Cardiac septum (tissue), 1 donor: ENCODE measurements around the gene C14orf93. TPM values are rescaled to one million over a fixed set of nuclear protein-coding genes. Genes with fewer than 3 reads are reported as not detected.
"Not testable (repeated sequence)": the region's sequence is repeated elsewhere in the genome, so short reads cannot be mapped to it uniquely, and the experiment has no call there.

Experiments used
- DNase-seq: peaks from one replicate; pipeline ENCODE4 v3.0.0-alpha.2; 2020; ENCODE audit warnings: low spot score
- intact Hi-C: fragments of 100-400 bp; cut with DNase I; formaldehyde crosslinking; loops from one replicate; pipeline ENCODE4 v1.14.0; 2022
- total RNA-seq: library from RNA; stranded (reverse); fragmentation: NEBNext Ultra II Directional; extraction: Animal tissue kit (Norgen Biotek cat#: 25700); gene quantifications from one replicate; pipeline ENCODE4 v1.2.1, GENCODE V29; 2021
- donor health status: DM: no; HTN: no; CAD: no.

C14orf93 gene
- total RNA-seq, 1 donor from 2014 or later, result 3.7 TPM

- intact Hi-C loops, result no loop called here
- no peak for DNase-seq
These were observed 14.7 kb upstream of the C14orf93 start for GRCh38 chr14:23024612-23025075.

DNA sequence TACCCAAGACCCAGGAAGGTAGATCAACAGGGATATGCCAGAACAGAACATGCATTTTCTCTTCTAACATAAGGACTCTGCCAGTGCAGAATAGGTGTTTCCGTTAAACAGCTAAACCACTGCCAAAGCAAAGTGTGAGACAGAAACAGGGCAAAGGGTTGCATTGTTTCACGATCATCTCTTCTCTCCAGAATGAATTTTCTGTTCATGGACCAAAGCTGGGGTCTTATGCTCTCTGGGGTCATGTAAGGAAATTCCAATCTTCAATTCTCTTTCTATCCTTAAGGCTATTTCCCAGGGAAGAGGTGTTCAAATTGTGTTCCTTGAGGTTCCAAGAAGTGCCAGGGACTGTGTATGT, 13.8 kb upstream of the C14orf93 start:
- no peak for DNase-seq
- intact Hi-C loops, result no loop called here

DNA sequence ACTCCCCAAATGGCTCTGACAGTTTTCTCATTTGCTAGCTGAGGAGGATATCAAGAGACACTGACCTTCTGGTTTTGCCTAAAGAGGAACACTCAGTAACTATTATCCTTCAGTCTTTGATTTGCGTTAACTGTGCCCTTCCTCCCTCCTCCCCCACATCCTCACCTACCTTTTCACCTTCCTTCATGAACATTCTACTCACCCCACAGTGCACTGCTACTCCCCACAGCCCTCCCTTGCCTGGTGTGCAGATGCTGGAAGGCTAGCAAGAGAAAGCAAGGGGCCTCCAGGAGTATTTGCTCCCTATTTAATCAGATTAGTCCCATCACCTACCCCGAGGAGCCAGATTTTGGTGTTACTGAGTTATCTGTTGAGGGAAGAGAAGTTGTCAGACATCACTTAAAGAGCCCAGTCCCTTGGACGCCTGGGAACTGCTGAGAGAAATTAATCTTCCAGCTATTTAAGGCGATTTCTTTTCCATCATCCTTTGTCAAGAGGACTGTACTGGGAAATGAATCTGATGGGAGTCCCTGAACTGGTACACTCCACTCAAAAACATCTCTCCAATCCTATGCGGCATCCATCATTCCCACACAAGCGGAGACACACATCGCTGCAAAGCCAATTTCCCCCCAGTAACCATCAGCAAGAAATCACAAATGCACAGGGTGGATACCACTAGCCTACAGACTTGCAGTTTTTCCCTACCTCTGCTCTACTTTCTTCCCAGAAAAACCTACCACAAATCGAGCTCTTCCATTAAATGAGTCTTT, 13.3 kb upstream of the C14orf93 start:
- intact Hi-C loops, result no loop called here
- no peak for DNase-seq

GRCh38 chr14:23021889-23022442, 12.0 kb upstream of the C14orf93 start:
- intact Hi-C loops, result no loop called here
- no peak for DNase-seq

GRCh38 chr14:23021434-23021833, 11.5 kb upstream of the C14orf93 start:
- DNase-seq, result no peak
- intact Hi-C loops, result no loop called here

DNA sequence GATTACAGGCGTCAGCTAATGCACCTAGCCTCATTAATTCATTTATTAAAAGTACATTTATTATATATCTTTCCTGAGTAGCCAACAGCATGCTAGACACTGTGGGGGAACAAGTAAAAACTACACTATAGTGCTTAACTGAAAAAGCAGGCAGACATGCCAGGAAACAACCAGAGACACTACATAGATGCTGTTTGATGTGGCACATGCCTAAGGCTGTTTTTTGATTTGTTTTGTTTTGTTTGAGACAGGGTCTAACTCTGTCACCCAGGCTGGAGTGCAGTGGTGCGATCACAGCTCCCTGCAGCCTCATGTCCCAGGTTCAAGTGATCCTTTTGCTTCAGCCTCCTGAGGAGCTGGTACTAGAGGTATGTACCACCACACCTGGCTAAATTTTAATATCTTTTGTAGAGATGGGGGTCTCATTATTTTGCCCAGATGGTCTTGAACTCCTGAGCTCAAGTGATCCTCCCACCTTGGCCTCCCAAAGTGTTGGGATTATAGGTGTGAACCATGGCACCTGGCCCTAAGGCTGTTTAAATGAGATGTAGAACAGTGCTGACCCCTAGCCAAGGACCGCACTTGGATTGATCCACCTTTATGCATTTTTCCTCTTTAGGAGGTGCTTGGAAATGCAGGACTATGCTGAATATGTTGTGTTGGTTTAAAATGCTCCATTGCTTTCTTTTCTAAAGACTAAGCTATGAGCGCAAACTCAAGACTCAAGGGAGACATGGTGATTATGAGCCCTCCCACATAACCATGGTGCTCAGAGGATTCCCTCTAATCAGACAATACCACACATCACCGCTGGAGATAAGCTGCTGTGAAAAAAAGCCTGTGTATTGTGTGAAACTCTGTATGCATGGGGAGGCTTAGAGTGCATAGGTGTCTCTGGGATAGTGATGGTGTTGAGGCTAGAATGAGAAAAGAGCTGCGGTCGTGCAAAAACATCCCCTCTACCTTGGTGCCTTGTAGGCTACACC, 10.5 kb upstream of the C14orf93 start:
- intact Hi-C loops, result no loop called here
- DNase-seq, result no peak

DNA sequence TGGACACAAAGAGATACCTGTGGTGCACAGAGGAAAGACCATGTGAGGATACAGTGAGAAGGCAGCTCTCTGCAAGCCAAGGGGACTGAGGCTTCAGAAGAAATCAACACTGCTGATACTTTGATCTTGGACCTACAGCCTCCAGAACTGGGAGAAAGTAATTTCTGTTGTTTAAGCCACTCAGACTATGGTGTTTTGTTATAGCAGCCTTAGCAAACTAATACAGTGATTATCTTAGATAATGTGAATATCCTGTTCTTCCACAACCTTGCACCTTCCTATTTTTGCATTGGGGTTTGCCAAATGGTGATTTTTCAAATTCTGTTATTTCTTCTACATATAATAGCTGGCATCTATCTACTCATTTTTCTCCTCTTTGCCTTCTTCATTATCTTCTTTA, 8.2 kb upstream of the C14orf93 start:
- no peak for DNase-seq
- intact Hi-C loops, result no loop called here

DNA sequence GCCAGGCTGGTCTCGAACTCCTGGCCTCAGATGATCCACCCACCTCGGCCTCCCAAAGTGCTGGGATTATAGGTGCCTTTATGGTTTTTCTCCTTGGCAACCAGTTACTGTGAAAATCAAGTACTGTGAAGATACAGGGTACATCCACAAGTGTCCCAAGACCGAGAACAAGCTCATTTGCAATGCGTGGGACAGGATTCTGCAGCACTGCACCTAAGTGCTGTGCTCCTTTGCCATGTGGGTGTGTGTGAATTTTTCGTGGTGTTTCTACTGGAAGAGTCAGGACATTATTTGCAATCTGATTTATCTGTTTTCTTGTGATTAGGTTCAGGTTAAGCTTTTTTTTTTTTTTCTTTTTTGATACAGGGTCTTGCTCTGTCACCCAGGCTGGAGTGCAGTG, 7.1 kb upstream of the C14orf93 start:
- intact Hi-C loops, result no loop called here
- DNase-seq, result no peak

DNA sequence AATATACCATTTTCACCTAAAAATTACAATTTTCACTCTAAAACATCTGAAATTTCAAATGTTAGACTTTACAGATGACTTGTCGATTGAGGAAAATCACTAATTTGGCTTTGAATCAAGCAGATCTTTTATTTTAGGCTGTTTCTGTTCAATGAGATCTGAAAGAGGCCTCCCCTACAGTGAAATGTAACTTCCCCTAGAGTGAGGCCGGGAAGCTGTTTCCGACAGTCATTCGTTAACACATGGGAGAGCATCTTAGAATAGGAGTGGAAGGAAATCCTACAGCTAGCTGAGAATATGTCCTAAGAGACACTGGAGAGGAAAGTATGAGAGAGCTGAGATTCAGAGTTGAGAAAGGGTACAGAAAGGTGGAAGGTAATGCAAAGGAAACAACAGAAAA, 5.7 kb upstream of the C14orf93 start:
- no peak for DNase-seq
- intact Hi-C loops, result no loop called here

DNA sequence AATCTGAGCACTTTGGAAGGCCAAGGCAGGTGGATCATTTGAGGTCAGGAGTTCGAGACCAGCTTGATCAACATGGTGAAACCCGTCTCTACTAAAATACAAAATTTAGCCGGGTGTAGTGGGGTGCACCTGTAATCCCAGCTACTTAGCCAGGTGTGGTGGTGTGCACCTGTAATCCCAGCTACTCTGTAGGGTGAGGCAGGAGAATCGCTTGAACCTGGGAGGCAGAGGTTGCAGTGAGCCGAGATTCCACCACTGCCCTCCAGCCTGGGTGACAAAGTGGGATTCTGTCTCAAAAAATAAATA, 3.8 kb upstream of the C14orf93 start:
- DNase-seq, intact Hi-C loops: not testable (repeated sequence)

DNA sequence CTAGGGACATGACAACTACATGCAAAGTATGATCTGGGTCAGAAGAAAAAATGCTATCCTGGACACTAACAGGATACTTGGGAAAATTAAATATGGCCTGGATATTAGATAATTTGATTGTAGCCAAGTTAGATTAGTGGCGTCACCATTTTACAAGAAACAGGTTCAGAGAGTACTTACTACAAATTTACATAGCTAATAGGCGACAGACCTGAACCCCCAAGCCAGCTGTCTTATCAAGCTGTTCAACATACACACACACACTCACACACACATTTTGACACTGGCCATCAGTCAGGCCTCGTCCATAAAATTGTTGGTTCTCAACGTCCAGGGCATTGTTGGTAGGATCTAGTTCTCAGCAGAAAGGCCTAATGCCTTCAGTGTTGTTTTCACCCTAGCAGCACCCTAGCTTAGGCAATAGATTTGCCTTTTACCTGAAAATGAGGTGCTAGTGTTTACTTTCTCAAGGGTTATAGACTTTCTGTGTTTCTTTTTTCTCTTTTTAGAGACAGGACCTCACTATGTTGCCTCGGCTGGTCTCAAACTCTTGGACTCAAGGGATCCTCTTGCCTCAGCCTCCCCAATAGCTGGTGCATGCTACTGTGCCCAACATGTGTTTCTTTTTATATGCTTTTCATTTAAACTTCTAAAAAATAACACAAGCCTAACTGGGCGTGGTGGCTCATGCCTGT, 3.3 kb upstream of the C14orf93 start:
- DNase-seq, result no peak
- intact Hi-C loops, result no loop called here

GRCh38 chr14:23009483-23009938, 432 bp downstream of the C14orf93 start:
- DNase-seq, result no peak
- intact Hi-C loops, result loop anchor here (5.0 kb wide), 1 partner anchor 48 kb away; the partner anchor contains the start of gene CDH24

- intact Hi-C loops, result loop anchor here (5.0 kb wide), 1 partner anchor 48 kb away; the partner anchor contains the start of gene CDH24
- DNase-seq, result no peak
These were observed 1.1 kb downstream of the C14orf93 start for GRCh38 chr14:23008831-23009230.

DNA sequence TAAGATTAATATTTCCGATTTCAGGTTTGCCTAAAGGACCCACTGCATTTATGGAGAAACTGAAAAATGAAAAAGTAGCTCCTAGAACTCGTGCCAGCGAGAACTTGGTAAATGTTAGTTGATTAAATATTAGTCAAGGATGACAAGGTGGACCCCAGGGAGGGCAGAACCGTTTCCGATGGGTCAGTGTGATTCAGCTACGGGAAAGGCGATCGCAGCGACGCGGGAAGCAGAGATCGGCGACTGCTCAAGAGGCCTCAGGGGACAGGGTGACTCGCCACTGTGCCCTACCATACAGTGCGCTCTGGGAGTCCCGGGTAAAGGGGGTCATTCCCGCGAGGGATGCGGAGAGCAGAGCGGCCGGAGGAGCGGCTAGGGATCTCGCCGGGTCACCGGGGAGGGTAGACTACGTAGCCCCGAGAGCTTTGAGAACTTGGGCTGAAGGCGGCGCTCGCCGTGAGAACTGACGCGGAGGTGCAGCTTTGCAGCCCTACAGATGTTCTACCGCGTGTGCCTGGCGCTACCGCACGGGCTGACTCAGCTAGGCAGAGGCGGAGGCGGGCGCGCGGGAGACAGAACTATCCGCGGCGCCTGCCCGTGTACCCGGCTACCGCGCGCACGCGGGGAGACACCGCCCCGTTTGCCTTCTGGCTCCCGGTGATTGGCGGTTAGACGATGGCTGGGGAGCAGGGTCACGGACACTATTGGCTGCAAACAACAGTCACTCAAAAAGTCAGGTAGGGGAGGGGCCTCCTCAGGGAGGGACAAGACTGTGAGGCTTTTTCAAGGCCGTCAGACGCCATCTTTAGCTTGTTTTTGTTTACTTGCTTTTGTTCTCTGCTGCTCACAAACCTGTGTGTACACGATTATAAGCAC, 3.2 kb downstream of the C14orf93 start:
- intact Hi-C loops, result loop anchor here (5.0 kb wide), 1 partner anchor 51 kb away; the partner anchor contains the start of gene CDH24
- peak; percentile 98 for DNase-seq

DNA sequence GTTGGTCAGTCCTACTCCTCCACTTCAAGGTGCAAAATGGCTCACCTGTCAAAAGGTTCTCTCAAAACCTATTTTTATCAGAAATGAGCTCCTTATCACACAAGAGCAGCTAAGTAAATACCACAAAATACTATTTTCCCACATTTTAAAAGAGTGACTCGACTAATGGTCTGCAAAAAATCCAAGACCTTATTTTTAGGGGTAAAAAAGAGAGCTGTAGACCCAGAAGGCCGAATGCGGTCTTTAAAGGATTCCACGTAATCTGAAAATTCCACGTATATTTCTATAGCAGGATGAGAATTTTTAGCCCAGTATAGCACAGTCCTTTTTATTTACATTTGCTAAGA, 3.8 kb downstream of the C14orf93 start:
- intact Hi-C loops, result loop anchor here (5.0 kb wide), 1 partner anchor 51 kb away; the partner anchor contains the start of gene CDH24
- DNase-seq, result no peak

DNA sequence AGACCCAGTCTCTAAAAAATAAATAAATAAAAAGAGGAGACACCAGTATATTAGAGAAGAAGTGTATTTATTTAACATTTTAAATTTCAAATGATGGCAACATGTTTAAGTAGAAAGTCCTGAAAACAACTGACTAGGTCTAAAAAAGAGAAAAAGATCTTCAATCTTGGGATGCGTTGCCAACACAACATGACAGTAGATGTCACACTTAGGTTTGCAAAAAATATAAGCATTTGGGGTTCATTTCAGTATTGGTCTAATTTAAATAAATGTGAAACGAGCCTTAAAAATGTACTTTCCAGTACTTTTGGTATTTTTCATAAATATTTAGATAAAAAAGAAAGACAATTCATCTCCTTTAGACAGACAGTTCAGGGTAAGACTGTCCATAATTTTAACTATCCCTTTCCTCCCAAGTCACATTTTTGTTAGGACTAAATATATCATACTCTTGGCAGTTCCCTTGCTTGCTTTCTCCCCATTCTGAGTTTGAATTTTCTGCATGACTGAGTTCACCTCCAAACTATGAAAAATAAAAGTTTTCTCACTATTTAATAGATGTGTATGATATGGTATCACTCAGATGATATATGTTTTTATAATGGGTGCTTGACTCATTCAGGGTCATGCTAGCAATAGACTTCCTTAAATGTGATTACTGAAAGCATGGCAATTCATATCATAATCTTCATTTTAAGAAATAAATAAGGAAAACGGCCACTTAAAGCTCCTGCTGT, 4.3 kb downstream of the C14orf93 start:
- DNase-seq, result no peak
- intact Hi-C loops, result loop anchor here (5.0 kb wide), 1 partner anchor 52 kb away; the partner anchor contains the start of gene CDH24

DNA sequence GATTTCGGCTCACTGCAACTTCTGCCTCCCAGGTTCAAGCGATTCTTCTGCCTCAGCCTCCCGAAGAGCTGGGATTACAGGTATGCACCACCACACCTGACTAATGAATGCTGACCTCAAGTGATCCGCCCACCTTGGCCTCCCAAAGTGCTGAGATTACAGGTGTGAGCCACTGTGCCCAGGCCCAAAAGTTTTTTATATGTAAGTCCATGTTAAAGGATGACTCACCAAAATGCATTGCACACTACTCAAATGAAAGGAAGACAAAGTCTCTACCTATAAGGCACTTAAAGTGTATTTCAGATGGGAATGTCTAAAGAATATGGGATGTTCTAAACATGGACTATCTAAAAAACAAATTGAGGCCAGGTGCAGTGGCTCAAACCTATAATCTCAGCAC, 5.7 kb downstream of the C14orf93 start:
- DNase-seq, intact Hi-C loops: not testable (repeated sequence)

DNA sequence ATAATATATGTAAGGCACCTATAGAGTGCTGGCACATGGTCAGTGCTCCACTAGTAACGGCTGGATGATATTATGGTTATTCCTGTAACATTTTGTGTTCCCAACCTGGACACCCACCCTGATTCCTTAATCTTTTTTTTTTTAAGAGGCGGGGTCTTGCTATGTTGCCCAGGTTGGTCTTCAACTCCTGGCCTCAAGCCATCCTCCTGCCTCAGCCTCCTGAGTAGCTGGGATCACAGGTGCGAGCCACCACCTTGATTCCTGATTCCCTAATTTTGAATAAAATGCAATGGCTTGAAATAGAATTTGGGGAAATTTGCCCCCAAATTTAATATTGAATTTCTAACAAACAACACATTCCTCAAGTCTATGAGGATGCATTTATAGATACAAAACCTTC, 7.4 kb downstream of the C14orf93 start:
- DNase-seq, result no peak
- intact Hi-C loops, result no loop called here
